SJSA1 (cell line): Measurements from ENCODE around the gene PRKN. TPM values are rescaled to one million over a fixed set of nuclear protein-coding genes. Genes with fewer than 3 reads are reported as not detected.
"Not testable (repeated sequence)": the region's sequence is repeated elsewhere in the genome, so short reads cannot be mapped to it uniquely, and the experiment has no call there.

Experiments
- DNase-seq, 2 experiments: peaks; one replicate each; pipeline ENCODE4 v3.0.0-alpha.2; 2015 to 2020; ENCODE audit warnings: low spot score in 2 of 2, low read depth in 1 of 2
- H3K27ac ChIP-seq: fragments of 250-450 bp; sonication (Bioruptor Pico); 2 replicates; pipeline ENCODE4 v1.5.1; 2020; ENCODE audit warnings: mild to moderate bottlenecking, moderate library complexity
- H3K27me3 ChIP-seq: fragments of 250-450 bp; sonication (Bioruptor Pico); replicated peaks from 2 replicates; pipeline ENCODE4 v1.5.1; 2020; ENCODE audit warnings: mild to moderate bottlenecking, moderate library complexity
- H3K36me3 ChIP-seq: fragments of 250-450 bp; sonication (Bioruptor Pico); 2 replicates; pipeline ENCODE4 v1.5.1; 2020; ENCODE audit warnings: mild to moderate bottlenecking
- H3K4me1 ChIP-seq: fragments of 250-450 bp; sonication (Bioruptor Pico); replicated peaks from 2 replicates; pipeline ENCODE4 v1.6.1; 2021; ENCODE audit warnings: mild to moderate bottlenecking
- H3K4me3 ChIP-seq: fragments of 250-450 bp; sonication (Bioruptor Pico); 2 replicates; pipeline ENCODE4 v1.5.1; 2020; ENCODE audit warnings: mild to moderate bottlenecking
- H3K9me3 ChIP-seq: fragments of 250-450 bp; sonication (Bioruptor Pico); replicated peaks from 2 replicates; pipeline ENCODE4 v1.5.1; 2020; ENCODE audit warnings: mild to moderate bottlenecking
- total RNA-seq: library from RNA; depleted of rRNA; stranded (reverse); fragments of >200 nt; shearing (Covaris generic); gene quantifications from 2 replicates; pipeline ENCODE4 v1.2.3, GENCODE V29; 2014

PRKN gene
- total RNA-seq, 1 experiment from 2014 or later: not detected

- no peaks in the 10 kb centered on the region for H3K4me1 ChIP-seq
- no peaks in the 10 kb centered on the region for H3K27me3 ChIP-seq
- no peak overlapping the region for H3K4me3 ChIP-seq
- H3K9me3 ChIP-seq: no peaks in the 10 kb centered on the region; the same call in 1 of the 2 replicates
- no peak overlapping the region for H3K27ac ChIP-seq
- DNase-seq: no peak
- H3K36me3 ChIP-seq: no peaks in the 10 kb centered on the region
These were observed 47.2 kb downstream of the PRKN start for GRCh38 chr6:162680367-162680766.

- H3K4me1 ChIP-seq: no peaks in the 10 kb centered on the region
- H3K36me3 ChIP-seq: no peaks in the 10 kb centered on the region
- no peaks in the 10 kb centered on the region for H3K27me3 ChIP-seq
- no peak overlapping the region for H3K4me3 ChIP-seq
- DNase-seq: no peak
- H3K27ac ChIP-seq: no peak overlapping the region
- no peaks in the 10 kb centered on the region; the same call in 1 of the 2 replicates for H3K9me3 ChIP-seq
These were observed 47.9 kb downstream of the PRKN start for GRCh38 chr6:162679681-162680080.

DNA sequence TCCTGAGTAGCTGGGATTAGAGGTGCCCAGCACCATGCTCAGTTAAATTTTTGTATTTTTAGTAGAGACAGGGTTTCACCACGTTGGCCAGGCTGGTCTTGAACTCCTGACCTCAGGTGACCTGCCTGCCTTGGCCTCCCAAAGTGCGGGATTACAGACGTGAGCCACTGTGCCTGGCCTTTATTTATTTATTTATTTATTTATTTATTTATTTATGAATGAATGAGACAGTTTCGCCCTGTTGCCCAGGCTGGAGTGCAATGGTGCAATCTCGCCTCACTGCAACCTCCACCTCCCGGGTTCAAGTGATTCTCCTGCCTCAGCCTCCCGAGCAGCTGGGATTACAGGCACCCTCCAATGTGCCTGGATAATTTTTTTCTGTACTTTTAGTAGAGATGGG is 48.7 kb downstream of the PRKN start:
- not testable (repeated sequence) for H3K4me1 ChIP-seq, H3K36me3 ChIP-seq, DNase-seq, H3K27ac ChIP-seq, H3K4me3 ChIP-seq, H3K9me3 ChIP-seq, H3K27me3 ChIP-seq

GRCh38 chr6:162675503-162675902 is 52.1 kb downstream of the PRKN start:
- H3K36me3 ChIP-seq: no peaks in the 10 kb centered on the region
- no peak for DNase-seq
- no peaks in the 10 kb centered on the region for H3K27me3 ChIP-seq
- peaks cover 5% of the 10 kb centered on the region; the same call in 1 of the 2 replicates for H3K9me3 ChIP-seq
- H3K27ac ChIP-seq: no peak overlapping the region
- no peak overlapping the region for H3K4me3 ChIP-seq
- no peaks in the 10 kb centered on the region for H3K4me1 ChIP-seq

- Histone ChIP-seq H3K9me3 (peaks cover 5% of the 10 kb centered on the region; the same call in 1 of the 2 replicates), H3K36me3 (no peaks in the 10 kb centered on the region), H3K27me3 (no peaks in the 10 kb centered on the region), H3K27ac (no peak overlapping the region), H3K4me1 (no peaks in the 10 kb centered on the region), H3K4me3 (no peak overlapping the region)
- DNase-seq: no peak
These were observed 53.1 kb downstream of the PRKN start for GRCh38 chr6:162674452-162674851.

DNA sequence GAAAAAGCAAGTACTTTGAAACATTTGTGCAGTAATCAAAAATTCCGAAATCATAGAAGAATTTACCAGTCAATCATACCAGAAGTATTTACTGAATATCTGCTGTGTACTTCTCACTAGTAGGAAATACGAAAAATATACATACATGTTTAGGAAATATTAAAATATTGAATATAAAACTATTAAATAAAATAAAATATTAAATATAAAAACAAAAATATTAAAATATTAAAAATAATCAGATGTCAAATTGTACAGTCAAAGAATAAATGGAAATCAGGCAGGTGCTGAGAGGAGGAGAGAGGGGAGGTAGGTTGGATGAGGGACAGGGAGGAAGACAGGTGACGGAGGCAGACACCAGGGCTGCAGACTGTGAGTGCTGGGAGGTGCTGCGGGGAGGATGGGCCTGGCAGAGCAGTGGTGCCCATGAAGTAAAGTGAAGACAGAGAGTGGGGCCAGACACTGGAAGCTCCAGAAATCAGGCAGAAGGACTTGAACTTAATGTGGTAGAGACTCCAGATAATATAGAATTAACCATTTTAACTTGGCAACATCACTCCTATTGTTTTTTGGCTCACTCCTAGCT is 55.9 kb downstream of the PRKN start:
- H3K9me3 ChIP-seq: 0 out of 2 replicates have a peak, but pooled peaks cover 5% of the 10 kb centered on the region
- H3K27me3 ChIP-seq: no peaks in the 10 kb centered on the region
- DNase-seq: no peak
- no peaks in the 10 kb centered on the region for H3K4me1 ChIP-seq
- H3K36me3 ChIP-seq: no peaks in the 10 kb centered on the region
- no peak overlapping the region for H3K27ac ChIP-seq
- H3K4me3 ChIP-seq: no peak overlapping the region

DNA sequence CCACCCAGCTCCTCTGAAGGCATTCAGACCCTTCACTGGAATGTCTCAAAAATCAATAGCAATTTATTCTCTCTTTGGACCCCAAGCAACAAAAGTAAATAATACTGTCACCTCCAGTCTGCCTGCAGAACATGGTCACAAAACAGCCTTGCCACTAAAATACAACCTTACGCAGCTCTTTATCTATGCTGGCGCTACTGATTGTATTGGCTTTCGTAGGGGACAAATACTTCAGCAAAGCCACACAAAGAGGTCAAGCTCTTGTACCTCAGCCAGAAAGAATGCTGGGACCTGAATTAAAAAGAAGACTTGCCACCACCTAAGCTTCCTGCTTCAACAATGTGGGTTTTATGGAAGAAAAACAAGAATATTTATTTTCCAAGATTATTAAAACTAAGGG is 57.2 kb downstream of the PRKN start:
- H3K27me3 ChIP-seq: no peaks in the 10 kb centered on the region
- no peak overlapping the region for H3K27ac ChIP-seq
- DNase-seq: no peak
- H3K36me3 ChIP-seq: no peaks in the 10 kb centered on the region
- H3K4me1 ChIP-seq: no peaks in the 10 kb centered on the region
- H3K4me3 ChIP-seq: no peak overlapping the region
- H3K9me3 ChIP-seq: 0 out of 2 replicates have a peak, but pooled peaks cover 5% of the 10 kb centered on the region

GRCh38 chr6:162666246-162666645 is 61.3 kb downstream of the PRKN start:
- Histone ChIP-seq H3K4me1 (no peaks in the 10 kb centered on the region), H3K27me3 (no peaks in the 10 kb centered on the region), H3K9me3 (no peaks in the 10 kb centered on the region; the same call in 1 of the 2 replicates), H3K4me3 (no peak overlapping the region), H3K27ac (no peak overlapping the region), H3K36me3 (no peaks in the 10 kb centered on the region)
- DNase-seq: no peak

DNA sequence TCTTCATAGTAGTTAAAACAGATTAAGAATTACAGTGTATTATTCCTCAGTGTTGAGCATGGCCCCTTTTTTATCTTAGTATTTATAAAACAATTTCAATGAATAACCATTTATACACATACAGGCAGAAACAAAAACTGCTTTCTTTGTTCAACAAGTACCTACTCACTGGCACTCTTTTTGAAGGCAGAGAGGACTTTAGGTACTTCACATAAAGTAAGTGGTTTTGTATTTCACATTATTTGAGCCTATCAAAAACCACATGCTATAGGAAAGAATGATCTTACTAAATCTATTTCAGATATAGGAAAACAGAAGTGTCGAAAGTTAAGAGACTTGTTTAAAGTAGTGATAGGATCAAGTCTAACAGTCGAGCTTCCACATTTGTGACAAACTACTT is 73.8 kb downstream of the PRKN start:
- Histone ChIP-seq H3K9me3 (0 out of 2 replicates have a peak, but pooled peaks cover 2% of the 10 kb centered on the region), H3K27ac (no peak overlapping the region), H3K36me3 (no peaks in the 10 kb centered on the region), H3K4me1 (no peaks in the 10 kb centered on the region), H3K27me3 (no peaks in the 10 kb centered on the region), H3K4me3 (no peak overlapping the region)
- no peak for DNase-seq

GRCh38 chr6:162651505-162651904 is 76.1 kb downstream of the PRKN start:
- H3K9me3 ChIP-seq: 0 out of 2 replicates have a peak, but pooled peaks cover 2% of the 10 kb centered on the region
- H3K27me3 ChIP-seq: no peaks in the 10 kb centered on the region
- no peaks in the 10 kb centered on the region for H3K36me3 ChIP-seq
- no peak overlapping the region for H3K27ac ChIP-seq
- DNase-seq: no peak
- H3K4me3 ChIP-seq: no peak overlapping the region
- no peaks in the 10 kb centered on the region for H3K4me1 ChIP-seq

- Histone ChIP-seq H3K27ac (no peak overlapping the region), H3K4me1 (no peaks in the 10 kb centered on the region), H3K27me3 (no peaks in the 10 kb centered on the region), H3K9me3 (0 out of 2 replicates have a peak, but pooled peaks cover 2% of the 10 kb centered on the region), H3K4me3 (no peak overlapping the region), H3K36me3 (no peaks in the 10 kb centered on the region)
- DNase-seq: no peak
These were observed 78.3 kb downstream of the PRKN start for GRCh38 chr6:162649271-162649670.

GRCh38 chr6:162644153-162644552 is 83.4 kb downstream of the PRKN start:
- DNase-seq: no peak
- Histone ChIP-seq H3K27ac (no peak overlapping the region), H3K27me3 (no peaks in the 10 kb centered on the region), H3K4me1 (no peaks in the 10 kb centered on the region), H3K4me3 (no peak overlapping the region), H3K36me3 (no peaks in the 10 kb centered on the region), H3K9me3 (no peaks in the 10 kb centered on the region)

GRCh38 chr6:162640756-162641155 is 86.8 kb downstream of the PRKN start:
- Histone ChIP-seq H3K4me3 (no peak overlapping the region), H3K9me3 (no peaks in the 10 kb centered on the region), H3K27ac (no peak overlapping the region), H3K27me3 (no peaks in the 10 kb centered on the region), H3K4me1 (no peaks in the 10 kb centered on the region), H3K36me3 (no peaks in the 10 kb centered on the region)
- DNase-seq: no peak

DNA sequence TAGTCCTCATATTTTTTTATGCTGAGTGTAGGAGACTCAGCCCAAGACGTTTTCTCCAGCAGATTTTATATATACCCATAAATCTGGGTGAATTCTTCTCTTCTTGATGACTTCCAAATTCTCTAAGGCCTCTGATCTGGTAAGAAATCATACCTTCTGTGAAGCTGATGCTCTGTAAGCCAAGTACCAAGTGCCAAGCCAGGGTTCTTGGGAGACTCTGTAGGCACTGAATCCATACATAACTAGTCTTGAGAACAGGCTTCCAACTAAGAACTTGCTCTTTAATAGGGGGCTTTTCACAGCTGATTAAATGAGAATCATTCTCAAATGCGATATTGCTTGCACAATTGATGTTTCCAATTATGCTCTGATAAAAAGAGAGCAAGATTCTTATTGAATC is 87.6 kb downstream of the PRKN start:
- Histone ChIP-seq H3K36me3 (no peaks in the 10 kb centered on the region), H3K9me3 (no peaks in the 10 kb centered on the region; the same call in 1 of the 2 replicates), H3K27me3 (no peaks in the 10 kb centered on the region), H3K27ac (no peak overlapping the region), H3K4me1 (no peaks in the 10 kb centered on the region), H3K4me3 (no peak overlapping the region)
- no peak for DNase-seq
